HG02943 (cell line): ENCODE measurements around the gene PATJ.
"Not testable (repeated sequence)": the region's sequence is repeated elsewhere in the genome, so short reads cannot be mapped to it uniquely, and the experiment has no call there.

Experiments
- ATAC-seq: cut with Tn5 transposase; IDR thresholded peaks from one replicate; pipeline ENCODE4 v1.9.1; 2021; ENCODE audit warnings: mild to moderate bottlenecking, low read depth, moderate library complexity; ENCODE audit not compliant: unreplicated experiment

Gene PATJ

DNA sequence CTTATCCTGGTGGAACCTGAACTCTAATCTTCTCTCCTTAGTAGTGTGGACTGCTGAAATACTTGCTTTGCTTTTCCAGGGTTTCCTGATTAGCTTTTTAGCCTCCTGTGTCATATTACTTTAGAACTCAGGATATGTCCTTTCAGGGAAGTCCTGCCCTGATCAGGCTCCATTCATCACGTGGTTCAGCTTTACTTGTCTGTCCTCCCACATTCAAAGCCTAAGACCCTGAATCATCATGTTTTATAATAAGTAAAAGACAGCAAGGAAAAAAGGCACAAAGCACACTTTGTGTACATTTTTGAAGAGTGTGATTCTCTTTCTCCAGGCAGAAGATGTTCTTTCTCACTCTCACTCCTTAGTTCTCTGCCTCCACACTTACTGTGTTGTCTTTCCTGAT, 70.6 kb downstream of the PATJ start:
- ATAC-seq = no peak

DNA sequence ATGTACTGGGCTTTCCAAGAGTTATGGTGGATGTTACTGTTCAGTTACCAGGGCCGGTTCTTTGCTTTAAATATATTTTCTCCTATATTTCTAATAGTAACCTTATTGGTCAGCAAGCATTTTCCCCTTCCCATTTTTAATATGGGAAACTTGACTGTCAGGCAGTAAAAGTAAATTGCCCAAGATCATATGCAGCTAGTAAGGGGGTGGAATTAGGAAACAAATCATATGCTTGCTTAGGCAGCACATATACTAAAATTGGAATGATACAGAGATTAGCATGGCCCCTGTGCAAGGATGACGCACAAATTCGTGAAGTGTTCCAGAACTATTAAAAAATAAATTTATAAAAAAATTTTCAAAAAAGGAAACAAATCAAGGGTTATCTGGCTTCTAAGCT, 73.9 kb downstream of the PATJ start:
- ATAC-seq = no peak

DNA sequence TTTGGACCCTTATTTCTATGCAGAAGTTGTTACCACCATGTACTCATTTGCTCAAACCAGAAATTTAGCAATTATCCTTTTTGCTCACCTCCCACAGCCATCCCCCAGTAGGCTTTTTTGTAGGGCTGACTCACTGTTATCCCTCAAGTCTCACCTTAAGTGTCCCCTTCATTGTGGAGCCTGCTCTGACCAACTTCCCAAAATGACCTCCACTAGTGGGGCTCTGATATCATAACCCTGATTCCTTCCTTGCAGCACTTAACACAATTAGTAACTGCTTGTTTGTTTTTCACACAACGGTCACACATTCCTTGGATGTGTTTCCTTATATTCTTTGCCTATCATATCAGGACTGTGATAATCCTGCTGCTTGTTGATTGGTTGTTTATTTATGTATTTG, 76.7 kb downstream of the PATJ start:
- ATAC-seq = no peak

DNA sequence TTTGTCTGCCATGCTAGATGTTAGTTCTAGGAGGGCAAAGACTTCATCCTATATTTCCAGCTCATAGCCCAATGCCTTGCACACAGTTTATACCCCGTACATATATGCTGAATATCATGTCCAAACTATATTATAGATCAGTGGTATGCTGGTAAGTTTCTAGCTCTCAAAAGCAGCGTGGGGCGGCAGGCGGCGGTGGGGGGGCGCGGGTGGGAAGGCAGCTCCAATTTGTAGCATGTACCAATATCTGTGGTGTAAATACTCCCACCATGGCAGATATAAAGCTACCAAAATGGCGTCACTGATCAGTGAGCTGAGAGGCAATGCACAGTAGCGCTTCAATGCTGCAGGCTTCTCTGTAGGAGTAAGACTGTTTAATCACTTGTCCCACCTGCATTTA, 77.1 kb downstream of the PATJ start:
- no peak for ATAC-seq

DNA sequence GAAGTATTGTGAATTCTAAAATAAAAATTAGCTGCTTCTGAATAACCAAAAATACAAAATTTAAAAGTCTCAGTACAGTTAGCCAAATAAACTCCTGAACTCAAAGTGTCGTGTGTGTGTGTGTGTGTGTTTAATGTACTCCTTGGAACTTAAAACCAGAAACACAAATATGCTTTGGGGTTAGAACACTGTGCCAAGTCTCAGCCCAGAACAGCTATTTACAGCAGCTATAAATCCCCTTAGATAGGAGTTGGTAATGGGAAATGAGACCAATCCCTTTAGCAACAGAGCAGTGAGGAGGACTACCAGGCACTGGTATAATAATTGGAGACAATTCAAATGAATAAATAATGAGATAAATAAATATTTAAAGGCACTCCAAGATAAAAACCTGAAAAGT, 83.1 kb downstream of the PATJ start:
- no peak for ATAC-seq

DNA sequence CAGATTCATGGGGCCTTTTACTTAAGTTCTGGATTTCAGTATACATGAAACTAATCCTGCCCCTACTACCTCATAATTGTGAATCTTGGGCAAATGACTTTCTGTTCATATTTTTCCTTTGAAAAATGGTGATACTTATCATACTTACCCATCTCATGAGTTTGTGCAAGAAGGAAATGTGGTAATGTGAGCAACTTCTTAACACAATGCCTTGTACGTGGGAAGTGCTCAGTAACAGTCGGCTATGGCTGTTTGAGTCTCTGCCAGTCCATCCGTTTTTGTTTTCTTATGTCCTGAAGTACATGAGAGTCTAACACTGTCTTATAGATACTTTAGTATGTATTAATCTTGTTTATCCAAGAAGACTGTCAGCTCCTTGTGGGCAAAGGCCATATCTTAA, 86.5 kb downstream of the PATJ start:
- no peak for ATAC-seq

DNA sequence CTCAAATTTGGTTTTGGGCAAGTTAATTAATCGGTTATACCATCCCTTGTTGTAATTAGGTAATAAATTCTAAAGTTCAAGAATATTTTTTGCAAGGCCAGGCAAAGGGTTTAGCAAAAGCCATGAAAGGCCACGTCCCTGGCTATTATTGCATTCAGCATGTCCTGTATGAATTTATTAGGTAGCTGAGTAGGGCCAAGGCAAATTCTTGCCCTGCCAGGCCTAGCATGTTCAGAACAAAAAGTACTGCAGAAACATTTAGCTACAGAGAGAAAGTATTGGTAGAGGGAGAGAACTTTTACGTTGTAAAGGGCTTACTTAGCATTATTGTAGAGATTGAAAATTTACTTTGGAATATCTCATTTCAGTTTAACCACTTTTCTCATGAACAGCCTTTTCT, 94.4 kb downstream of the PATJ start:
- no peak for ATAC-seq

DNA sequence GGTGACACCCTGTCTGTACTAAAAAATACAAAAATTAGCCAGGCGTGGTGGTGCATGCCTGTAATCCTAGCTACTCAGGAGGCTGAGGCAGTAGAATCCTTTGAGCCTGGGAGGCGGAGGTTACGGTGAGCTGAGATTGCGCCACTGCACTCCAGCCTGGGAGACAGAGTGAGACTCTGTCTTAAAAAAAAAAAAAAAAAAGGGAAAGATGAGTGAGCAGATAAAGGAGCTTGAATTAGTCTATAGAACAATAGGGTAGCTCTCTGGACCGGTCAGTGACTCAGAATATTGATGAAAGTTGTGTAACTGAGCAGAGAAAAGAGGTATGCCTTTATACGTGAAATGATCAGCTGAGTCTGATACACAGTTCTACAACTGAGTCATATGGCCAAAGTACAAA, 95.3 kb downstream of the PATJ start:
- ATAC-seq = not testable (repeated sequence)

DNA sequence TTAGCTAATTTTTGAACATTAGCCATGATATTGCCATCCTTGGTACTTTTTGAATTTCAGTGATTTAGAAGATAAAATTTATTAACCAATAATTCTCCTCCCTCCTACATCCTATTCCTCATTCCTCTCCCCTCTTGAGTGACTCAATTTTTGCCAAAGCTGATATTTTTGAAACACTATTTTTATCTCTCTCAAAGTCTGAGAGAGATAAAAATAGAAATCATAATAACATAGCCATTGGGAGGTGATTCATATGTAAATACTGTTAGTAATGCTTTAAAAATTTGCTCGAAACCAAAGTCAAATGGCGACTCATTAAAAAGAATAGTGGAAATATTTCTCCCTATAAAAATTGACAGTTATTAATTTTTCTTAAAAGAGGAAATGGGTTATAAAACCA, 97.4 kb downstream of the PATJ start:
- no peak for ATAC-seq

DNA sequence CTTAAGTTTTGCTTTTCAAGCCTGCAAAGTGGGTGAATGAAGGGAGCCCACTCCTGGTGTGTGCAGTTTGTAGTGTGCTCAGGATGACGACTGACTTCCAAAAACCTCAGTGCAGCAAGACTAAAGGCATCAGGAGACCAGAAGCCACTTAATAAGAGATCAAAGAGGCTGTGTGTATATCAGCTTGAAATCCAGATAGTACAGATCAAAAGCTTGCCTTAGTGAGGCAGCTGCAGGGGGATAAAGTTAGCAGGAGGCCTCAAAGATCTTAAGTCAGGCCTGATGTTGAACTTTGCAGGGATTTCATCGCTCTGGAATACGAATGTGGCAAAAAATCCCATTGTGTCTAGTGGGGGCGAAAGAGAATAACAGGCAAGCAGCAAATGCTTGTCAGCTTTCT, 99.8 kb downstream of the PATJ start:
- ATAC-seq = no peak

DNA sequence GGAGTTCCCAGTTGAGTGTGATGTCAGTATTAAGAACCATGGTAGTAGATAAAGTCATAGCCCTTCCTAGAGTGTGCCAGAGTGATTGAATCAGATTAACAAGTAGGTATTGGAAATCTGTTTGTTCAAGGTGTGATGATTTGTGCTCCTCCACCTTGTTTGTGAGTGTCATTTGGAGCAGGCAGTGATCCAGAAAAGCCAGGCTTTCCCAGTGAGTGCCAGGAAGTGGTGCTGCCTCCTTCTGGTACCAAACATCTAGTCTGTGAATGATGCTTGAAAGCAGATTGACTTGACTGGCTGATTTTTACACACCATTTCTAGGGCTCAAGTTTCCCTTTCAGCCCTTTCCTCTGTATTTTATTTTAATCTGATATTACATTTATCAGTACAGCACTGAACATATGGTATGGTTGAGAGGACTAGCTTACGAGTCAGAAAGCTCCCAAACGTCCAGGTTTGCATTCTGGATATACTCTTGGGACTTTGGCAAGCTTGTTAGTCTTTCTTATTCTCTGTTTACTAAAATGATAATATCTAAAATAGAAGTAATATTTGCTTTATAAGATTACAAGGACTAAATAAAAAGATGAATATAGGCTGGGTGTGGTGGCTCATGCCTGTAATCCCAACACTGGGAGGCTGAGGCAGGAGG, 100.7 kb downstream of the PATJ start:
- ATAC-seq = no peak

DNA sequence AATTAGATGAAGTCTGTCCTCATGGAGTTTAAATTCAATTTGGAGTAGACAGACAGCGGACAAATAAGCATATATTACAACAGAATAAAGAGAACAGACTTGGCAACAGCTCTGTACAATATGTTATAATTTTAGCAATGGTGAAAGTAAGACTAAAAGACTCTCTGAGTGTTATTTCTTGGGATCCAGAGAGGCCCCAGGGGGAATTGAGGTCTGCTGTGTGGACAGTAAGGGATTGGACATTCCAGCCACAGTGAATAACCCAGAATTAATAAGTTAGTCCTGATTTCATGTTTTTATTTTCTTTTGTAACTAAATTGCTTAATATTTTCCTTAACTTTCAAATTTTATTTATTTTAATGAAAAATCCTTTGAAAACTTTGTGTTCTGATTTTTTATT, 101.7 kb downstream of the PATJ start:
- no peak for ATAC-seq

DNA sequence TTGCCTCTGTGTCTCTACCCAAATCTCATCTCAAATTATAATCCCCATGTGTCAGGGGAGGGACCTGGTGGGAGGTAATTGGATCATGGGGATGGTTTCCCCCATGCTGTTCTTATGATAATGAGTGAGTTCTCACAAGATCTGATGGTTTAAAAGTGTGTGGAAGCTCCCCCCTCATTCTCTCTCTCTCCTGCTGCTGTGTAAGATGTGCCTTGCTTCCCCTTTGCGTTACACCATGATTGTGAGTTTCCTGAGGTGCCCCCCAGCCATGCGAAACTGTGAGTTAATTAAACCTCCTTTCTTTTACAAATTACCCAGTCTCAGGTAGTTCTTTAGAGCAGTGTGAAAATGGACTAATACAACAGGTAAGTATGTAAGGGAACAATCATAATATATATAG, 102.4 kb downstream of the PATJ start:
- ATAC-seq = not testable (repeated sequence)

DNA sequence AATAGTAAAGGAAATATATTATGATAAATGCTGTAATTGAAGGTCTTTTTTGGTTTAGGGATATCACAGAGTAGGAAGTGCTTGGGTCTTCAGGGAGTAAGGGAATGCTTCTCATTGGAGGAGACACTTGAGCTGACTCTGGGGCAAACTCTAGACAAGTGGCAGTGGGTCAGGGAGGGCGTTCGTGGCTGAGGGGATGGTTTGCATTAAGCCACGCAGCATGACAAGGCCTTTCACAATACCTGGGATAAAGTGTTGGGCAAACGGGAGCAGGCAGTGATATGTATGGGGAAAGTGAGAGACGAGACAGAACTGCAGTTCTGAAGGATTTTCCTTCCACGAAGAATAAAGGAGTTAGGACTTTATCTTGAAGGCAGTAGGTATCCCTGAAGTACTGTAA, 109.0 kb downstream of the PATJ start:
- ATAC-seq = no peak

DNA sequence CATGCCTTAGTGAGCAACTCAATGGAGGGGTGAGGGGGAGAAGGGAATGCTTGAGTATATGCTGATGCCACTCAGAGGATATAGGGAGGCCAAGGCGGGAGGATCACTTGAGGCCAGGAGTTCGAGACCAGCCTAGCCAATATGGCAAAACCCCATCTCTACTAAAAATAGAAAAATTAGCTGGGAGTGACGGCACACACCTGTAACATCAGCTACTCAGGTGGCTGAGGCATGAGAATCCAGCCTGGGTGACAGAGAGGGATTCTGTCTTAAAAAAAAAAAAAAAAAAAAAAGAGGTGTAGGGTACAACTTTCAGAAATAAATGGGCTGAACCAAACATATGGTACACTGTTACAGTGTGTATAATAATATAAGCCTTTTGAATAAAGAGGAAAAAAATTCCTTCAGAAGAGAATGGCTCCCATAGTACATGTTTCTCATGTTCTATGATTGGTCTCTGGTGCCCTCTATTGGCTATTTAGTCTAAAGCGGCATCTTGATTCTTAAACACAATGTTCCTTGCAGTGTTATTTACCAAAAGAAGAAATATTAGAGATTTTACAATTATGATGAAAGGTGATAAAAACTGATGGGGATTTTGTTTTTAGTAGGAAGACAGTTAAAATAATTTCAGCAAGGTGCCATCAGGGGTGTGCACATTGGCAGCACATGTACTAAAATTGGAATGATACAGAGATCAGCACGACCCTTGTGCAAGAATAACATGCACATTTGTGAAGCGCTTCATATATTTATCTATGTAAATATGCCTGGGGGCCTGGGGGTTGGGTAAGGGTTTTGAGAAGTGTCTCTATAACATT, 109.8 kb downstream of the PATJ start:
- ATAC-seq = no peak

DNA sequence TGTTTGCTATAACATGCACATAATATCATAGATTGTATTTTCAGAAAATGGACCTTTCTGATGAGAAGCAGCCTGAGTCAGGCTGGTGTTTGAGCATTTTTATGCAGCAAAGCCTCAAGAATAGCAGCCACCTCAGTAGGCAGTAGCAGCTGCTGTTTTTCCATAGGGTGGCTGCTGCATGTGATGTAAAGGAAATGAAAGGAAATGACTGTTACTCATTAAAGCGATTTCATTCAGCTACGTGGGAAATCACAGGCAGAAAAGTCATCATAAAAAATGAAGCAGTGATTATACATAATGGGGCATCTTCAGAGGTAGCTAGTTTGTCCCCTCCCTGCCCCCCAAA, 110.4 kb downstream of the PATJ start:
- ATAC-seq = no peak

DNA sequence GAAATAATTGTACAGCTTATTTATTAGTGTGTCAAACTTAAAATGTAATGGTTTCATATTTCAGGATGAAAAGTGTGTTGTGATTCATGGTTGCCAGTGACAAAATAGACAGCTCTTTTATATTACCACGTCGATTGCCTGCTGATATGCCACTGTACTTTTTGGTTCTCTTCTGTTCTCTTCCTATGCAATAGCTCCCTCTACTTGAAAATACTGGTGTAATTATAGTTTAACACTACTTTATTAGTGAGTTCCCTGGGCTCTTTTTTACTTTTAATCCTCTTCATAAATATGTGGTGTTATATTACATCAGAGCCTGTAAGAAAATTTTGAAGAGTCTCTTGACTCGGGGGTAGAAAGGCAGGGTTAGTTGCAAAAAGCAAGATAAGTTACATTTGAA, 111.3 kb downstream of the PATJ start:
- ATAC-seq = no peak

DNA sequence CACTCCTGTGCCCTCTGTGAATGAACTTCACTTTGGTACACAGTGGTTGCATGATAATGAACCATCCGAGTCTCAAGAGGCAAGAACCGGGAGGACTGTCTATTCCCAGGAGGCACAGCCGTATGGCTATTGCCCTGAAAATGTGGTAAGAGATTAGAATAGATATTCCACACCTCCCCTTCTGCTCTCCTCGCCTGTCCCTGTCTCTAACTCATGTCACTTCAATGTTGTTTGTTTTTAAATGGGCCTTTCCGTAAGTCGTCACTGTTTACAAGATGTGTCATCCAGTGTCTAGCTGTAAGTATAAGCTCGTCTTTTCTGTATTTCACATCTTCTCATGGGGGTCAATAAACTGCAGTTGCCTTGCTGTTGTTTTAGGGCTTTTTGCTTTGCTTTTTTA, 122.2 kb downstream of the PATJ start:
- no peak for ATAC-seq

DNA sequence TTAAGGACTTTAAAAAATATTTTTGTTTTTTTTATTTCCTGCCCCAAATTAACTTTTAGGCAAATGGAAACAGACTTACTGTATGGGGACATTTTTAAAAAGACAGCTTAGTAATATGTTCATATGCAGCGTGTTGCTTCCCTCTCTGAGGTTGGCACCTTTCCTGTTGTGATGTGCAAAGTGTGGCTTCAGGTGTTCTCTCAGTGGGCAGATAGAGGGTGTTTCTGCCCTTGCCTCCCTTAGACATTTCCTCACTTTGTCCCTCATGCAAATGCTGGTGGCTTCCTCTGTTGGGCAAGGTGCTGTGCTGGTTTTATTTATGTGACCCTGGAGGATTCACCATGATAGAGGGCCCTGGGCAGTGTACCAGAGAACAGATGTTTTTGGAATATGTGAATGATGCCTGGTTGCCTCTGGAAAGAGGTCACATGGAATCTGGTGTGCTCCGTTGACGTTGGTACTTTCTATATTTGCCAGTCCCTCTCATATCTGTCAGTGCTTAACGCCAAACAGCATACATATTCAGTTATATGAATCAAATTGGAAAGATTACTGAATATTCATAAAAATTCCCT, 123.5 kb downstream of the PATJ start:
- no peak for ATAC-seq

DNA sequence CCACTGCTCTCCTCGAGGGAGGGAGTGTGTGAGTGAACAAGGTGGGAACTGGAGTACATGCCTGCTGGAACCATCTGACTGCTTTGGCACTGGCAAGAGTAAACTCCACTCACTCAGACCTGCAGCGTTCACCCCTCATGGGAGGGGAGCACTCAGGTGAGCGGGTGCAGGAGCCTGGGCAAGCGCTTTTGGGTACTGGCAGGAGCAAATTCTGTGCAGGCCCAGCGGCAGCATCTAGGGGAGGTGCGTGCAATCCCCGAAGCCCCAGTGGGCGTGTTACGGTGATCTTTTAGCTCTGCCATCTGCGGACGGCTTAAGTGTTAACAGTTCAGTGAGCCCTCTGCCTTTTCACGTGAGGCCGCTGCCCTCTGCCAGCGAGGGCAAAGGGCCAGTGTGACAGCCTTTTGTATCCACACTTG, 127.4 kb downstream of the PATJ start:
- ATAC-seq = no peak

DNA sequence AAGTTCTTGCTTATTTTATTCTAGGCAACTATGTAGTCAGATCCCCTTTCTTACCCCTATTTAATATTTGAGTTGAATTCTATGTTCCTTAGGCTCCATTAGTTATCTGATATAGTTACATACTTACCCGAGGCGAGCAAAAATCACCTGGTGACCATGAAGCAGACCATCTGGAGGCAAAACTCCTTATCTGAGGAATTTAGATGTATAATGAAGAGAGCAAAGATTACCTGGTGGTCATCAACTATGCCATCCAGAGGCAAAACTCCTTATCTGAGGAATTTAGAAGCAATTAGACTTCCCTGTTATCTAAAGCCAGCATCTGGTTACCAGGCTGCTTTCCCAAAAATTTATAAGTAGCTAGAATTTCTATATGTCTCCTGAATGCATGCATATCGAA, 129.9 kb downstream of the PATJ start:
- ATAC-seq = no peak

DNA sequence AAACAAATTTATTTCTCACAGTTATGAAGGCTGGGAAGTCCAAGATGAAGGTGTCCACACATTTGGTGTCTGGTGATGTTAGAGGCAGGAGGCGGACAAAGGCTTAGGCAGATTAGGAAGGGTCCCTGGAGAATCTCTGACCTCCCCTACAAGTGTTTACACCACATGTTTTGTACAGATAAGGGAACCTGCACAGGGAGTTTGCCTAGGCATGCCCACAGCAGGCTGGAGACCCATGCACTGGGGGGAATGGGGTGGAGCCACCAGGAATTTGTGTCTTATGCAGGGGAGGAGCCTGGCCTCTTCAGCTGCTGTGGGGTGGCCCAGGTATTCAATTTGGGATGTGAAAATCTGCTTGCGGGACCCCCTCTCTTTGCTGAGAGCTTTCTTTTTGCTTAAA, 131.3 kb downstream of the PATJ start:
- ATAC-seq = no peak
